Liver (tissue), 9 donors: ENCODE results near the gene ANAPC13. TPM values are rescaled to one million over a fixed set of nuclear protein-coding genes. Genes with fewer than 3 reads are reported as not detected.

Source experiments
- DNase-seq: peaks from one replicate; pipeline ENCODE4 v3.0.0-alpha.2; 2017; ENCODE audit warnings: low spot score
- H3K27ac ChIP-seq, 2 donors: one replicate each; pipeline ENCODE4 v1.7.0; 2013; ENCODE audit warnings: inconsistent platforms in 2 of 2, low read length in 2 of 2, control low read depth in 1 of 2, low read depth in 1 of 2, mild to moderate bottlenecking in 1 of 2
- H3K27me3 ChIP-seq, 4 donors: one replicate each; pipeline versions ENCODE4 v1.6.1 to v1.7.0; 2013; ENCODE audit warnings: low read length in 3 of 4, inconsistent platforms in 1 of 4, mild to moderate bottlenecking in 1 of 4, moderate library complexity in 1 of 4; ENCODE audit not compliant: control insufficient read depth in 4 of 4, insufficient read depth in 4 of 4
- H3K36me3 ChIP-seq, 4 donors: one replicate each; pipeline versions ENCODE4 v1.6.1 to v1.7.0; 2013; ENCODE audit warnings: low read length in 3 of 4, mild to moderate bottlenecking in 3 of 4, low read depth in 1 of 4, moderate library complexity in 1 of 4; ENCODE audit not compliant: control insufficient read depth in 4 of 4, insufficient read depth in 3 of 4
- H3K4me1 ChIP-seq, 4 donors: one replicate each; pipeline versions ENCODE4 v1.6.1 to v1.7.0; 2013; ENCODE audit warnings: low read length in 3 of 4, mild to moderate bottlenecking in 3 of 4, moderate library complexity in 1 of 4; ENCODE audit not compliant: control insufficient read depth in 4 of 4, insufficient read depth in 4 of 4
- H3K4me3 ChIP-seq, 3 donors: one replicate each; pipeline versions ENCODE4 v1.6.1 to v1.7.0; 2013; ENCODE audit warnings: low read length in 3 of 3, control low read depth in 1 of 3, low read depth in 1 of 3, mild to moderate bottlenecking in 1 of 3
- H3K9ac ChIP-seq, 2 donors: one replicate each; pipeline ENCODE4 v1.7.0; 2013; ENCODE audit warnings: low read length in 2 of 2, mild to moderate bottlenecking in 2 of 2, moderate library complexity in 2 of 2, control low read depth in 1 of 2, low read depth in 1 of 2
- H3K9me3 ChIP-seq, 4 donors: one replicate each; pipeline versions ENCODE4 v1.6.1 to v1.7.0; 2013; ENCODE audit warnings: low read length in 3 of 4; ENCODE audit not compliant: control insufficient read depth in 4 of 4
- EGR1 ChIP-seq, 2 donors: IDR thresholded peaks; 2 replicates each; pipeline ENCODE4 v1.6.1; 2016 to 2018; ENCODE audit warnings: antibody characterized with exemption in 2 of 2, low read depth in 2 of 2
- FOXA2 ChIP-seq: IDR thresholded peaks from 2 replicates; pipeline ENCODE4 v1.6.1; 2016; ENCODE audit warnings: antibody characterized with exemption
- GABPA ChIP-seq, 2 donors: IDR thresholded peaks in 1 of 2; conservative IDR thresholded peaks in 1 of 2; 2 replicates each; pipeline ENCODE4 v1.6.1; 2016; ENCODE audit warnings: antibody characterized with exemption in 2 of 2, mild to moderate bottlenecking in 1 of 2, moderate library complexity in 1 of 2
- HNF4A ChIP-seq, 2 donors: conservative IDR thresholded peaks; 2 replicates each; pipeline ENCODE4 v1.6.1; 2016; ENCODE audit warnings: antibody characterized with exemption in 2 of 2, mild to moderate bottlenecking in 2 of 2
- HNF4G ChIP-seq: IDR thresholded peaks from 2 replicates; pipeline ENCODE4 v1.6.1; 2016; ENCODE audit warnings: antibody characterized with exemption
- JUND ChIP-seq, 2 donors: IDR thresholded peaks; 2 replicates each; pipeline ENCODE4 v1.6.1; 2016; ENCODE audit warnings: antibody characterized with exemption in 2 of 2
- NR2F2 ChIP-seq: IDR thresholded peaks from 2 replicates; pipeline ENCODE4 v1.6.1; 2016; ENCODE audit warnings: antibody characterized with exemption
- RAD21 ChIP-seq, 2 donors: IDR thresholded peaks; 2 replicates each; pipeline ENCODE4 v1.6.1; 2016; ENCODE audit warnings: antibody characterized with exemption in 2 of 2, mild to moderate bottlenecking in 2 of 2
- RXRA ChIP-seq, 2 donors: IDR thresholded peaks; 2 replicates each; pipeline ENCODE4 v1.6.1; 2017 to 2018; ENCODE audit warnings: antibody characterized with exemption in 2 of 2, mild to moderate bottlenecking in 1 of 2
- SP1 ChIP-seq: IDR thresholded peaks from 2 replicates; pipeline ENCODE4 v1.6.1; 2018; ENCODE audit warnings: antibody characterized with exemption, mild to moderate bottlenecking
- TAF1 ChIP-seq: conservative IDR thresholded peaks from 2 replicates; pipeline ENCODE4 v1.6.1; 2016; ENCODE audit warnings: antibody characterized with exemption, mild to moderate bottlenecking
- YY1 ChIP-seq: IDR thresholded peaks from 2 replicates; pipeline ENCODE4 v1.6.1; 2016; ENCODE audit warnings: antibody characterized with exemption, mild to moderate bottlenecking
- WGBS: extraction: QIAGEN DNeasy Blood & Tissue Kit; methylation state at CpG from one replicate; pipeline ENCODE4 v1.1.7; 2013; 5-methylcytosine and 5-hydroxymethylcytosine counted together
- polyA plus RNA-seq, 2 donors: library from polyadenylated mRNA; stranded (reverse) in 1 of 2; unstranded in 1 of 2; fragments of 200-250 nt in 1 of 2; fragments of >200 nt in 1 of 2; fragmentation: Nextera tagmentation in 1 of 2; extraction: Ambion mirVana in 1 of 2; gene quantifications; one replicate each; pipeline versions ENCODE4 v1.2.1 to v1.2.3, GENCODE V29; 2013 to 2015
- total RNA-seq, 2 donors: library from RNA; depleted of rRNA; stranded (reverse); fragments of >200 nt; gene quantifications; one replicate each; pipeline ENCODE4 v1.2.3, GENCODE V29; 2014
- TF ChIP-seq, protein P1 (sequence below): IDR thresholded peaks from 2 replicates; pipeline ENCODE4 v1.6.1; 2016; ENCODE audit warnings: antibody characterized with exemption
- TF ChIP-seq, protein P2 (sequence below): IDR thresholded peaks from 2 replicates; pipeline ENCODE4 v1.6.1; 2016; ENCODE audit warnings: antibody characterized with exemption
- TF ChIP-seq, protein P3 (sequence below): IDR thresholded peaks from 2 replicates; pipeline ENCODE4 v1.6.1; 2016; ENCODE audit warnings: antibody characterized with exemption
- TF ChIP-seq, protein P4 (sequence below): IDR thresholded peaks from 2 replicates; pipeline ENCODE4 v1.6.1; 2016; ENCODE audit warnings: antibody characterized with exemption, mild to moderate bottlenecking
- TF ChIP-seq, protein P5 (sequence below): fragments of 150-350 bp; IDR thresholded peaks from 2 replicates; pipeline ENCODE4 v1.5.1; 2017; ENCODE audit warnings: improper control_type of control experiment, low read depth, low read length; ENCODE audit not compliant: missing input control
- donor health status: healthy.
- donor health status: healthy.
- donor health status: healthy.
- donor health status: healthy.
- donor health status: healthy.

The ANAPC13 gene
- total and polyA plus RNA-seq, 4 donors = 20.9 to 80.9 (median 38.2) TPM

DNA sequence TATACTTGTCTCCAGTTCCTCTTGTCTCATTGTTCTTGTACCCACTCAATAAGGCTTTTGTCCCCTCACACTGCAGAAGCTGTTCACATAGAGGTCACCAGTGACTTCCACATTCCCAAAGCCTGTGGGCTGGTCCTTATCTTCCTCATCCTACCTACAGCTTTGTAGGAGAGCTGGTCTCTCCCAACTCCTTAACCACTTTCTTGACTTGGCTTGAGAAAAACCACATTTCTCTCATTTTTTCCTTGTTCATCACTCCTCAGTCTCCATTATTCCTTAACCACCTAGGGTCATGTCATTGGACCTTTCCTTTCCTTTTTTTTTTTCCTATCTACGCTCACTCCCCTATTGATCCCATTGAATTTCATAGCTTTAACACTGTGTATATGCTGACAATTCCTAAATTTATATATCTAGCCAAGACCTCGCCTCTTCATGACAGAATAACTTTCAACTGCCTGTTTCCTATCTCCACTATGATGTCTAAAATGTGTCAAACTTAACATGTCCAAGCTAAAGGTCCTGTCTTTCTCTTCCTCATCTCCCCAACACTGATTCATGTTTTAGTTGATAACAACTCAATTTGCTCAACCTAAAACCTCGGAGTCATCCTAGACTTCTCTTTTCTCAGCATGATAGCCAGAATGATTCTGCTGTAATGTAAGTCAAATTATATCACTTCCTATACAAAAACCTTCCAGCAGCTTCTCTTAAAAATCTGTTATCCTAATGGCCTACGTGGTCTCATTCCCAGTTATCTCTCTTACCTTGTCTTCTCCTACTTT is 49.6 kb upstream of the ANAPC13 start:
- 93% methylated on average over 4 of the region's 4 CpGs for whole genome bisulfite sequencing
- no peaks in the 10 kb centered on the region for H3K27me3 ChIP-seq
- no peak overlapping the region for H3K9ac ChIP-seq
- H3K4me3 ChIP-seq = no peak overlapping the region
- peaks cover 0 to 36% (median 22%) of the 10 kb centered on the region in 4 donors for H3K36me3 ChIP-seq
- H3K27ac ChIP-seq = no peak overlapping the region
- H3K4me1 ChIP-seq = no peaks in the 10 kb centered on the region
- DNase-seq = no peak
- TF ChIP-seq, protein P1, sequence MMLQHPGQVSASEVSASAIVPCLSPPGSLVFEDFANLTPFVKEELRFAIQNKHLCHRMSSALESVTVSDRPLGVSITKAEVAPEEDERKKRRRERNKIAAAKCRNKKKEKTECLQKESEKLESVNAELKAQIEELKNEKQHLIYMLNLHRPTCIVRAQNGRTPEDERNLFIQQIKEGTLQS = no peak
- TF ChIP-seq YY1 (no peak), HNF4G (no peak), SP1 (no peak), TAF1 (no peak), GABPA (IDR thresholded peaks at IDR 0.05 in 1 of 2, conservative IDR thresholded peaks at IDR 0.05 in 1 of 2) (no peak), RAD21 (IDR thresholded peaks at IDR 0.05) (no peak), JUND (IDR thresholded peaks at IDR 0.05) (no peak), EGR1 (IDR thresholded peaks at IDR 0.05; ENCODE audit: low read depth in 2 of 2) (no peak)
- TF ChIP-seq, protein P2, sequence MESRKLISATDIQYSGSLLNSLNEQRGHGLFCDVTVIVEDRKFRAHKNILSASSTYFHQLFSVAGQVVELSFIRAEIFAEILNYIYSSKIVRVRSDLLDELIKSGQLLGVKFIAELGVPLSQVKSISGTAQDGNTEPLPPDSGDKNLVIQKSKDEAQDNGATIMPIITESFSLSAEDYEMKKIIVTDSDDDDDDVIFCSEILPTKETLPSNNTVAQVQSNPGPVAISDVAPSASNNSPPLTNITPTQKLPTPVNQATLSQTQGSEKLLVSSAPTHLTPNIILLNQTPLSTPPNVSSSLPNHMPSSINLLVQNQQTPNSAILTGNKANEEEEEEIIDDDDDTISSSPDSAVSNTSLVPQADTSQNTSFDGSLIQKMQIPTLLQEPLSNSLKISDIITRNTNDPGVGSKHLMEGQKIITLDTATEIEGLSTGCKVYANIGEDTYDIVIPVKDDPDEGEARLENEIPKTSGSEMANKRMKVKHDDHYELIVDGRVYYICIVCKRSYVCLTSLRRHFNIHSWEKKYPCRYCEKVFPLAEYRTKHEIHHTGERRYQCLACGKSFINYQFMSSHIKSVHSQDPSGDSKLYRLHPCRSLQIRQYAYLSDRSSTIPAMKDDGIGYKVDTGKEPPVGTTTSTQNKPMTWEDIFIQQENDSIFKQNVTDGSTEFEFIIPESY = no peak
- TF ChIP-seq, protein P3, sequence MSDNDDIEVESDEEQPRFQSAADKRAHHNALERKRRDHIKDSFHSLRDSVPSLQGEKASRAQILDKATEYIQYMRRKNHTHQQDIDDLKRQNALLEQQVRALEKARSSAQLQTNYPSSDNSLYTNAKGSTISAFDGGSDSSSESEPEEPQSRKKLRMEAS = no peak
- TF ChIP-seq, protein P4, sequence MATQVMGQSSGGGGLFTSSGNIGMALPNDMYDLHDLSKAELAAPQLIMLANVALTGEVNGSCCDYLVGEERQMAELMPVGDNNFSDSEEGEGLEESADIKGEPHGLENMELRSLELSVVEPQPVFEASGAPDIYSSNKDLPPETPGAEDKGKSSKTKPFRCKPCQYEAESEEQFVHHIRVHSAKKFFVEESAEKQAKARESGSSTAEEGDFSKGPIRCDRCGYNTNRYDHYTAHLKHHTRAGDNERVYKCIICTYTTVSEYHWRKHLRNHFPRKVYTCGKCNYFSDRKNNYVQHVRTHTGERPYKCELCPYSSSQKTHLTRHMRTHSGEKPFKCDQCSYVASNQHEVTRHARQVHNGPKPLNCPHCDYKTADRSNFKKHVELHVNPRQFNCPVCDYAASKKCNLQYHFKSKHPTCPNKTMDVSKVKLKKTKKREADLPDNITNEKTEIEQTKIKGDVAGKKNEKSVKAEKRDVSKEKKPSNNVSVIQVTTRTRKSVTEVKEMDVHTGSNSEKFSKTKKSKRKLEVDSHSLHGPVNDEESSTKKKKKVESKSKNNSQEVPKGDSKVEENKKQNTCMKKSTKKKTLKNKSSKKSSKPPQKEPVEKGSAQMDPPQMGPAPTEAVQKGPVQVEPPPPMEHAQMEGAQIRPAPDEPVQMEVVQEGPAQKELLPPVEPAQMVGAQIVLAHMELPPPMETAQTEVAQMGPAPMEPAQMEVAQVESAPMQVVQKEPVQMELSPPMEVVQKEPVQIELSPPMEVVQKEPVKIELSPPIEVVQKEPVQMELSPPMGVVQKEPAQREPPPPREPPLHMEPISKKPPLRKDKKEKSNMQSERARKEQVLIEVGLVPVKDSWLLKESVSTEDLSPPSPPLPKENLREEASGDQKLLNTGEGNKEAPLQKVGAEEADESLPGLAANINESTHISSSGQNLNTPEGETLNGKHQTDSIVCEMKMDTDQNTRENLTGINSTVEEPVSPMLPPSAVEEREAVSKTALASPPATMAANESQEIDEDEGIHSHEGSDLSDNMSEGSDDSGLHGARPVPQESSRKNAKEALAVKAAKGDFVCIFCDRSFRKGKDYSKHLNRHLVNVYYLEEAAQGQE = no peak
- no peaks in the 10 kb centered on the region for H3K9me3 ChIP-seq

DNA sequence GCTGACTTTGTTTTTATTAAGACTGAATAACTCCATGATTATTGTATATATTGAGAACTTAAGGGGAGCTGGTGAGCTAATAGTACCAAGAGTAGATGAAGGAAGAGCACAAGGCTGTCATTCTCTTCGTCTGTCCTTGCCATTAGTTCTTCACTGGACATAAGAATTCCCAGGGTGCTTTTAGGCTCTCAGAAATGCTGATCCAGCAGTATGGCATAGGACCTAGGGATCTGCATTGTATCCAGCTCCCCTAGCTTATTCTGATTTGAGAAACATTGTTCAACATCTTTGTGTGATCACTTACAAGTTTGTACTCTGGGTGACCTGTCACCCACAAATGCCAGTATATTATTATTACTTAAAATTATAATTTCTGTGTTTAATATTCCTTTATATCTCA is 47.7 kb upstream of the ANAPC13 start:
- no peak overlapping the region for H3K27ac ChIP-seq
- no peaks in the 10 kb centered on the region for H3K27me3 ChIP-seq
- peaks cover 0 to 33% (median 20%) of the 10 kb centered on the region in 4 donors for H3K36me3 ChIP-seq
- H3K9me3 ChIP-seq = no peaks in the 10 kb centered on the region
- H3K4me1 ChIP-seq = no peaks in the 10 kb centered on the region
- WGBS = 92% methylated on average over 1 of the region's 1 CpG
- no peak overlapping the region for H3K4me3 ChIP-seq
- no peak for DNase-seq
- no peak overlapping the region for H3K9ac ChIP-seq
- no peak for TF ChIP-seq TAF1
- no peak for TF ChIP-seq RXRA (IDR thresholded peaks at IDR 0.05)
- no peak for TF ChIP-seq HNF4A (conservative IDR thresholded peaks at IDR 0.05)
- TF ChIP-seq NR2F2 = no peak
- TF ChIP-seq, protein P2 = no peak
- no peak for TF ChIP-seq RAD21 (IDR thresholded peaks at IDR 0.05)
- TF ChIP-seq FOXA2 = no peak
- no peak for TF ChIP-seq JUND (IDR thresholded peaks at IDR 0.05)
- TF ChIP-seq GABPA (IDR thresholded peaks at IDR 0.05 in 1 of 2, conservative IDR thresholded peaks at IDR 0.05 in 1 of 2) = no peak
- no peak for TF ChIP-seq YY1
- no peak for TF ChIP-seq HNF4G
- no peak for TF ChIP-seq EGR1 (IDR thresholded peaks at IDR 0.05; ENCODE audit: low read depth in 2 of 2)
- TF ChIP-seq, protein P3 = no peak
- no peak for TF ChIP-seq SP1
- TF ChIP-seq, protein P5, sequence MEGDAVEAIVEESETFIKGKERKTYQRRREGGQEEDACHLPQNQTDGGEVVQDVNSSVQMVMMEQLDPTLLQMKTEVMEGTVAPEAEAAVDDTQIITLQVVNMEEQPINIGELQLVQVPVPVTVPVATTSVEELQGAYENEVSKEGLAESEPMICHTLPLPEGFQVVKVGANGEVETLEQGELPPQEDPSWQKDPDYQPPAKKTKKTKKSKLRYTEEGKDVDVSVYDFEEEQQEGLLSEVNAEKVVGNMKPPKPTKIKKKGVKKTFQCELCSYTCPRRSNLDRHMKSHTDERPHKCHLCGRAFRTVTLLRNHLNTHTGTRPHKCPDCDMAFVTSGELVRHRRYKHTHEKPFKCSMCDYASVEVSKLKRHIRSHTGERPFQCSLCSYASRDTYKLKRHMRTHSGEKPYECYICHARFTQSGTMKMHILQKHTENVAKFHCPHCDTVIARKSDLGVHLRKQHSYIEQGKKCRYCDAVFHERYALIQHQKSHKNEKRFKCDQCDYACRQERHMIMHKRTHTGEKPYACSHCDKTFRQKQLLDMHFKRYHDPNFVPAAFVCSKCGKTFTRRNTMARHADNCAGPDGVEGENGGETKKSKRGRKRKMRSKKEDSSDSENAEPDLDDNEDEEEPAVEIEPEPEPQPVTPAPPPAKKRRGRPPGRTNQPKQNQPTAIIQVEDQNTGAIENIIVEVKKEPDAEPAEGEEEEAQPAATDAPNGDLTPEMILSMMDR = no peak
